Measurements from ENCODE around the gene PPM1M. TPM values are rescaled to one million over a fixed set of nuclear protein-coding genes. Genes with fewer than 3 reads are reported as not detected.

The PPM1M gene
- total and polyA plus RNA-seq, 10 of the 15 experiments (the other 5 are each of a cell fraction or from before 2014, with no cell fraction given) = 7.3 to 24.8 (median 15.8) TPM

GRCh38 chr3:52216585-52217408 is 28.8 kb upstream of the PPM1M start:
- FAIRE-seq = peak; percentile 47
- CTCF ChIA-PET = interaction anchor here (1.0 to 1.9 kb wide), 5 partner anchors 9 to 230 kb away, joined by 3 to 11 read pairs (median 6); partner anchors contain the start of gene TLR9

GRCh38 chr3:52217409-52217805 is 28.2 kb upstream of the PPM1M start:
- H3K36me3 ChIP-seq (ENCODE audit: control insufficient read depth in 2 of 2, insufficient read depth in 2 of 2, low read length in 1 of 2) = peaks cover 9 to 15% of the 10 kb centered on the region in 2 experiments
- ChIA-PET RAD21 (ENCODE audit: unreplicated experiment) (interaction anchor here (0.7 to 1.2 kb wide), 3 partner anchors 64 to 163 kb away, joined by 3 to 4 read pairs (median 3); no protein-coding TSS in a partner anchor), POLR2A (interaction anchor here (0.8 to 1.5 kb wide), 2 partner anchors 9 to 15 kb away, joined by 4 to 5 read pairs; no protein-coding TSS in a partner anchor), SMC1A (ENCODE audit: uncharacterized antibody, unreplicated experiment) (interaction anchor here (10.5 kb wide), 1 partner anchor 120 kb away, joined by 112 read pairs; no protein-coding TSS in a partner anchor), CTCF (interaction anchor here (1.0 to 6.7 kb wide), 6 partner anchors 8 to 230 kb away, joined by 3 to 53 read pairs (median 6); partner anchors contain the start of gene TLR9)
- in situ Hi-C loops (cut with MboI) = no loop called here
- H3K4me3 ChIP-seq = no peak overlapping the region
- no peak overlapping the region for H3K27ac ChIP-seq (ENCODE audit: control insufficient read depth, insufficient read depth)
- no peak overlapping the region for H3K9ac ChIP-seq (ENCODE audit: control insufficient read depth, insufficient read depth, low read length)
- FAIRE-seq (no peak), ATAC-seq (no peak), DNase-seq (ENCODE audit: low read depth, low spot score) (no peak)
- TF ChIP-seq ESRRA (IDR thresholded peaks at IDR 0.05; ENCODE audit: low read length) (no peak), IKZF2 (IDR thresholded peaks at IDR 0.05) (no peak), SP1 (IDR thresholded peaks at IDR 0.05; ENCODE audit: low read depth, low read length) (no peak), RBBP5 (conservative IDR thresholded peaks at IDR 0.05) (no peak), EP300 (IDR thresholded peaks at IDR 0.05; ENCODE audit: borderline replicate concordance in 1 of 2, control insufficient read depth in 1 of 2, low read depth in 2 of 2, low read length in 2 of 2) (no peak), ZBTB33 (IDR thresholded peaks at IDR 0.05) (no peak)
- BruUV-seq (replicated peaks) = no TSS peak
- peaks cover 14% of the 10 kb centered on the region for H3K4me1 ChIP-seq (ENCODE audit: control insufficient read depth, insufficient read depth, low read length)
- H2AFZ ChIP-seq (ENCODE audit: control insufficient read depth, low read depth, low read length) = no peak overlapping the region
- no peaks in the 10 kb centered on the region for H4K20me1 ChIP-seq (ENCODE audit: control insufficient read depth, insufficient read depth)
- no peaks in the 10 kb centered on the region for H3K79me2 ChIP-seq (ENCODE audit: control insufficient read depth, insufficient read depth, low read length)
- intact Hi-C loops (cut with micrococcal nuclease; ENCODE audit: unreplicated experiment) = no loop called here
- WGBS (ENCODE audit: insufficient coverage, insufficient replicate concordance, low lambda C conversion rate, missing lambda C conversion rate) = 82% methylated on average over 10 of the region's 10 CpGs
- no peaks in the 10 kb centered on the region for H3K9me3 ChIP-seq (replicated peaks; ENCODE audit: control insufficient read depth, insufficient read depth, low read length)
- no peaks in the 10 kb centered on the region for H3K27me3 ChIP-seq (replicated peaks in 1 of 2; ENCODE audit: control insufficient read depth in 2 of 2, insufficient read depth in 2 of 2, low read length in 1 of 2)
- no peak overlapping the region for H3K4me2 ChIP-seq (ENCODE audit: control insufficient read depth, insufficient read depth)

More at GRCh38 chr3:52216585-52217408, 28.8 kb upstream of the PPM1M start:
- Histone ChIP-seq H3K4me2 (ENCODE audit: control insufficient read depth, insufficient read depth) (no peak overlapping the region), H3K4me3 (no peak overlapping the region), H3K4me1 (ENCODE audit: control insufficient read depth, insufficient read depth, low read length) (peaks cover 14% of the 10 kb centered on the region), H3K27ac (ENCODE audit: control insufficient read depth, insufficient read depth) (no peak overlapping the region), H4K20me1 (ENCODE audit: control insufficient read depth, insufficient read depth) (no peaks in the 10 kb centered on the region), H3K9me3 (replicated peaks; ENCODE audit: control insufficient read depth, insufficient read depth, low read length) (no peaks in the 10 kb centered on the region), H3K27me3 (replicated peaks in 1 of 2; ENCODE audit: control insufficient read depth in 2 of 2, insufficient read depth in 2 of 2, low read length in 1 of 2) (no peaks in the 10 kb centered on the region), H3K9ac (ENCODE audit: control insufficient read depth, insufficient read depth, low read length) (no peak overlapping the region; the same call in 1 of the 2 replicates), H3K36me3 (ENCODE audit: control insufficient read depth in 2 of 2, insufficient read depth in 2 of 2, low read length in 1 of 2) (peaks cover 11 to 20% of the 10 kb centered on the region in 2 experiments), H2AFZ (ENCODE audit: control insufficient read depth, low read depth, low read length) (no peak overlapping the region), H3K79me2 (ENCODE audit: control insufficient read depth, insufficient read depth, low read length) (no peaks in the 10 kb centered on the region)
- ChIA-PET POLR2A (interaction anchor here (0.6 to 1.5 kb wide), 2 partner anchors 9 to 15 kb away, joined by 4 to 5 read pairs; partner anchors contain the start of gene TLR9), RAD21 (ENCODE audit: unreplicated experiment) (interaction anchor here (0.7 to 1.2 kb wide), 2 partner anchors 120 to 164 kb away, joined by 3 to 4 read pairs; no protein-coding TSS in a partner anchor), SMC1A (ENCODE audit: uncharacterized antibody, unreplicated experiment) (interaction anchor here (10.5 kb wide), 1 partner anchor 121 kb away, joined by 112 read pairs; no protein-coding TSS in a partner anchor)
- intact Hi-C loops (cut with micrococcal nuclease; ENCODE audit: unreplicated experiment) = no loop called here
- 67% methylated on average over 13 of the region's 13 CpGs for WGBS (ENCODE audit: insufficient coverage, insufficient replicate concordance, low lambda C conversion rate, missing lambda C conversion rate)
- no TSS peak for BruUV-seq (replicated peaks)
- TF ChIP-seq SIN3A (IDR thresholded peaks at IDR 0.05; ENCODE audit: low read depth, low read length) = no peak
- no peak for DNase-seq (ENCODE audit: low read depth, low spot score)
- in situ Hi-C loops (cut with MboI) = no loop called here
- no peak for ATAC-seq
